Tibial nerve (tissue), 4 donors: ENCODE results near the gene CDHR4. TPM values are rescaled to one million over a fixed set of nuclear protein-coding genes. Genes with fewer than 3 reads are reported as not detected.
"Not testable (repeated sequence)": the region's sequence is repeated elsewhere in the genome, so short reads cannot be mapped to it uniquely, and the experiment has no call there.

Experiments used
- DNase-seq, 2 donors: peaks; one replicate each; pipeline ENCODE4 v3.0.0-alpha.2; 2019; ENCODE audit warnings: low spot score in 2 of 2
- H3K27ac ChIP-seq, 4 donors: fragments of 200-600 bp; sonication (generic) in 3 of 4; one replicate each; pipeline ENCODE4 v1.5.1; 2017 to 2019; ENCODE audit warnings: mild to moderate bottlenecking in 1 of 4
- H3K27me3 ChIP-seq, 2 donors: fragments of 200-600 bp; sonication (generic) in 1 of 2; one replicate each; pipeline versions ENCODE4 v1.5.1 to v1.6.0; 2017 to 2019
- H3K36me3 ChIP-seq, 3 donors: fragments of 200-600 bp; sonication (generic); one replicate each; pipeline ENCODE4 v1.5.1; 2018 to 2019
- H3K4me1 ChIP-seq, 4 donors: fragments of 200-600 bp; sonication (generic) in 3 of 4; one replicate each; pipeline ENCODE4 v1.5.1; 2017 to 2019
- H3K4me3 ChIP-seq, 4 donors: fragments of 200-600 bp; sonication (generic) in 3 of 4; one replicate each; pipeline ENCODE4 v1.5.1; 2017 to 2019; ENCODE audit warnings: mild to moderate bottlenecking in 1 of 4, moderate library complexity in 1 of 4
- H3K9me3 ChIP-seq, 4 donors: fragments of 200-600 bp; sonication (generic) in 3 of 4; one replicate each; pipeline ENCODE4 v1.5.1; 2017 to 2019
- EP300 ChIP-seq, 2 donors: sonication (generic); formaldehyde crosslinking; IDR thresholded peaks; one replicate each; pipeline ENCODE4 v1.6.1; 2017; ENCODE audit warnings: antibody characterized with exemption in 2 of 2, mild to moderate bottlenecking in 1 of 2
- POLR2A ChIP-seq, 2 donors: fragments of 450-650 bp; IDR thresholded peaks; one replicate each; pipeline ENCODE4 v1.6.1; 2017; ENCODE audit warnings: antibody characterized with exemption in 2 of 2, mild to moderate bottlenecking in 2 of 2, moderate library complexity in 2 of 2
- WGBS, 2 donors: methylation state at CpG; one replicate each; pipeline ENCODE4 v1.1.5; 2018; 5-methylcytosine and 5-hydroxymethylcytosine counted together
- total RNA-seq, 4 donors: library from RNA; depleted of rRNA; stranded (reverse); fragments of >200 nt; gene quantifications; one replicate each; pipeline ENCODE4 v1.1.0, GENCODE V29; 2016
- TF ChIP-seq, protein P1 (sequence below), 5 experiments: fragments of 200-600 bp in 3 of 5; fragments of 450-650 bp in 2 of 5; sonication (generic) in 3 of 5; IDR thresholded peaks; one replicate each; pipeline ENCODE4 v1.5.1; 2016 to 2019; ENCODE audit warnings: antibody characterized with exemption in 5 of 5, mild to moderate bottlenecking in 3 of 5, moderate library complexity in 2 of 5

The CDHR4 gene
- total RNA-seq, 4 donors from 2014 or later, result 1.3 to 1.4 TPM; not detected in 2

- H3K27ac ChIP-seq, result no peak overlapping the region
- 73 to 78% methylated on average over 2 of the region's 2 CpGs for WGBS, 2 donors
- H3K36me3 ChIP-seq, result no peaks in the 10 kb centered on the region
- TF ChIP-seq POLR2A (IDR thresholded peaks at IDR 0.05), result no peak
- TF ChIP-seq, protein P1, sequence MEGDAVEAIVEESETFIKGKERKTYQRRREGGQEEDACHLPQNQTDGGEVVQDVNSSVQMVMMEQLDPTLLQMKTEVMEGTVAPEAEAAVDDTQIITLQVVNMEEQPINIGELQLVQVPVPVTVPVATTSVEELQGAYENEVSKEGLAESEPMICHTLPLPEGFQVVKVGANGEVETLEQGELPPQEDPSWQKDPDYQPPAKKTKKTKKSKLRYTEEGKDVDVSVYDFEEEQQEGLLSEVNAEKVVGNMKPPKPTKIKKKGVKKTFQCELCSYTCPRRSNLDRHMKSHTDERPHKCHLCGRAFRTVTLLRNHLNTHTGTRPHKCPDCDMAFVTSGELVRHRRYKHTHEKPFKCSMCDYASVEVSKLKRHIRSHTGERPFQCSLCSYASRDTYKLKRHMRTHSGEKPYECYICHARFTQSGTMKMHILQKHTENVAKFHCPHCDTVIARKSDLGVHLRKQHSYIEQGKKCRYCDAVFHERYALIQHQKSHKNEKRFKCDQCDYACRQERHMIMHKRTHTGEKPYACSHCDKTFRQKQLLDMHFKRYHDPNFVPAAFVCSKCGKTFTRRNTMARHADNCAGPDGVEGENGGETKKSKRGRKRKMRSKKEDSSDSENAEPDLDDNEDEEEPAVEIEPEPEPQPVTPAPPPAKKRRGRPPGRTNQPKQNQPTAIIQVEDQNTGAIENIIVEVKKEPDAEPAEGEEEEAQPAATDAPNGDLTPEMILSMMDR (IDR thresholded peaks at IDR 0.05), result no peak
- no peak for TF ChIP-seq EP300 (IDR thresholded peaks at IDR 0.05)
- no peak overlapping the region for H3K4me3 ChIP-seq
- no peaks in the 10 kb centered on the region for H3K27me3 ChIP-seq
- H3K9me3 ChIP-seq, result no peaks in the 10 kb centered on the region
- H3K4me1 ChIP-seq, result peaks cover 0 to 66% (median 7%) of the 10 kb centered on the region in 4 donors
- DNase-seq, result no peak
Measured at GRCh38 chr3:49757197-49757596, 42.5 kb downstream of the CDHR4 start.

DNA sequence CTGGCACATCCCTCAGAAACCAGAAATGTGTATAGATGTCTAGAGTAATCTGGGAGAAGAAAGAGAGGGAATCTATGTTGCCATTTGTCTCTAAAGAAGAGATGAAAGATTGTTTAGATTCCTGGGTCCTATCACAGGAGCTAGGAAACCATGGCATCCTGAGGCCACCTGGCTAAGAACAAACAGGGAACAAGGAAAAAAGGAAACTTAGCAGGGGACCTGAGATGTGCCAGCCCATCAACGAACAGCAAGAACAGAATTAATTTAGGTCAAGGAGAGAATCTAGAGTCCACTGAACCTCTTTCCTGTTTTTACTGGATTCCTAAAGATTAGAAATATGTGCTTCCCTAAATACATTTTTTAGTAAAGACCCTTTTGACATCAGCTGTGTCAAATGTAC lies 43.6 kb downstream of the CDHR4 start:
- TF ChIP-seq, protein P1 (IDR thresholded peaks at IDR 0.05), result no peak
- TF ChIP-seq POLR2A (IDR thresholded peaks at IDR 0.05) (no peak), EP300 (IDR thresholded peaks at IDR 0.05) (no peak)
- no peaks in the 10 kb centered on the region for H3K36me3 ChIP-seq
- WGBS, 2 donors, result 69 to 74% methylated on average over 1 of the region's 1 CpG
- no peaks in the 10 kb centered on the region for H3K9me3 ChIP-seq
- H3K27me3 ChIP-seq, result no peaks in the 10 kb centered on the region
- no peak for DNase-seq
- H3K27ac ChIP-seq, result no peak overlapping the region
- H3K4me1 ChIP-seq, result peaks cover 0 to 77% (median 9%) of the 10 kb centered on the region in 4 donors
- H3K4me3 ChIP-seq, result no peak overlapping the region

DNA sequence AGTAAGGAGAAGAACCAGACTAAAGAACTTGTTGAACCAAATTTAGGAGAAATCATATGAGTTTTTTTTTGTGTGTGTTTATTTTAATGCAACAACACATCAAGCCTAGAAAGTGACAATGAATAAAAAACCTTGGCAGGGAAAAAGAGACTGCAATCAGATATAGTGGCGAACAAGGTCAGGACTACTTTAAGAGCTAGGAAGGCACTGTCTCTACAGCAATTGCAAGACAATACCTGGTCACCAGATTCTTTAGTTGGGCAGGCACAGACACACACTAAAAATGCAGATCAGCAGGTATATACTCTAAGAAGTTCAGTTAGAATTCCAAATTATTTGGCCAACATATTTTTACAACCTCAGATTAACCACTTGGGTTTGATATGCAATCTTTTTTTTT lies 45.1 kb downstream of the CDHR4 start:
- no peak overlapping the region for H3K27ac ChIP-seq
- no peaks in the 10 kb centered on the region for H3K9me3 ChIP-seq
- H3K4me3 ChIP-seq, result no peak overlapping the region
- H3K27me3 ChIP-seq, result no peaks in the 10 kb centered on the region
- TF ChIP-seq EP300 (IDR thresholded peaks at IDR 0.05) (no peak), POLR2A (IDR thresholded peaks at IDR 0.05) (no peak)
- TF ChIP-seq, protein P1 (IDR thresholded peaks at IDR 0.05), result no peak
- no peak for DNase-seq
- H3K36me3 ChIP-seq, result no peaks in the 10 kb centered on the region
- H3K4me1 ChIP-seq, result peaks cover 0 to 73% (median 9%) of the 10 kb centered on the region in 4 donors
- 96 to 100% methylated on average over 1 of the region's 1 CpG for WGBS, 2 donors

DNA sequence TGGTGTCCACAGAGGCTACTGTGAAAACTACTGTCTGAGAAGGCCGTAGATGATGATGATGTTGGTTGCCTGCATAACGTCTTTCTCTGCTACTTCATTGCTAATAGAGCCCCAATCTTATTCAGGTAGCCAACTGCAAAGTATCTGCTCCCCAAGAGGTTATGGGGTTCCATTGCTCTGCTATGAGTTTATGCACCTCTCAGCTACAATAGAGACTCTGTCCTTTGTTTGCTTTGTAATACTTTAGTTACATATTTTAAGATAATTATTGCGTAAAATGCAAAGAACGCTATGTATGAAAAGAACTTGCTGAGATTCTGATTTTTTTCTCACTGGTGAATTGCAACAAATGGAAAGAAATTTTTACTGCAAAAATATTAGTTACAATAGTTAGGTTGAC lies 48.2 kb downstream of the CDHR4 start:
- no peak overlapping the region for H3K27ac ChIP-seq
- peaks cover 0 to 17% (median 6%) of the 10 kb centered on the region in 3 donors for H3K36me3 ChIP-seq
- H3K27me3 ChIP-seq, result no peaks in the 10 kb centered on the region
- TF ChIP-seq, protein P1 (IDR thresholded peaks at IDR 0.05), result no peak
- TF ChIP-seq EP300 (IDR thresholded peaks at IDR 0.05) (no peak), POLR2A (IDR thresholded peaks at IDR 0.05) (no peak)
- no peaks in the 10 kb centered on the region for H3K9me3 ChIP-seq
- H3K4me1 ChIP-seq, result peaks cover 0 to 62% (median 9%) of the 10 kb centered on the region in 4 donors
- DNase-seq, result no peak
- H3K4me3 ChIP-seq, result no peak overlapping the region
- WGBS, 2 donors, result 67 to 71% methylated on average over 4 of the region's 4 CpGs

GRCh38 chr3:49750056-49750455 lies 49.6 kb downstream of the CDHR4 start:
- no peaks in the 10 kb centered on the region for H3K27me3 ChIP-seq
- no peak overlapping the region for H3K27ac ChIP-seq
- no peaks in the 10 kb centered on the region for H3K9me3 ChIP-seq
- peaks cover 0 to 29% (median 6%) of the 10 kb centered on the region in 3 donors for H3K36me3 ChIP-seq
- DNase-seq, result no peak
- H3K4me3 ChIP-seq, result no peak overlapping the region
- WGBS, 2 donors, result 84 to 86% methylated on average over 4 of the region's 4 CpGs
- no peak for TF ChIP-seq EP300 (IDR thresholded peaks at IDR 0.05)
- TF ChIP-seq, protein P1 (IDR thresholded peaks at IDR 0.05), result no peak
- no peak for TF ChIP-seq POLR2A (IDR thresholded peaks at IDR 0.05)
- H3K4me1 ChIP-seq, result peaks cover 0 to 59% (median 9%) of the 10 kb centered on the region in 4 donors

- not testable (repeated sequence) for H3K9me3 ChIP-seq, H3K27me3 ChIP-seq, H3K27ac ChIP-seq, DNase-seq, H3K4me3 ChIP-seq
- Histone ChIP-seq H3K36me3 (peaks cover 0 to 33% (median 6%) of the 10 kb centered on the region in 3 donors), H3K4me1 (peaks cover 0 to 54% (median 6%) of the 10 kb centered on the region in 4 donors)
- 82 to 91% methylated on average over 5 of the region's 5 CpGs for WGBS, 2 donors
Measured at GRCh38 chr3:49748874-49749273, 50.8 kb downstream of the CDHR4 start.
